ENCODE results near the gene PGAP3.

The PGAP3 gene

DNA sequence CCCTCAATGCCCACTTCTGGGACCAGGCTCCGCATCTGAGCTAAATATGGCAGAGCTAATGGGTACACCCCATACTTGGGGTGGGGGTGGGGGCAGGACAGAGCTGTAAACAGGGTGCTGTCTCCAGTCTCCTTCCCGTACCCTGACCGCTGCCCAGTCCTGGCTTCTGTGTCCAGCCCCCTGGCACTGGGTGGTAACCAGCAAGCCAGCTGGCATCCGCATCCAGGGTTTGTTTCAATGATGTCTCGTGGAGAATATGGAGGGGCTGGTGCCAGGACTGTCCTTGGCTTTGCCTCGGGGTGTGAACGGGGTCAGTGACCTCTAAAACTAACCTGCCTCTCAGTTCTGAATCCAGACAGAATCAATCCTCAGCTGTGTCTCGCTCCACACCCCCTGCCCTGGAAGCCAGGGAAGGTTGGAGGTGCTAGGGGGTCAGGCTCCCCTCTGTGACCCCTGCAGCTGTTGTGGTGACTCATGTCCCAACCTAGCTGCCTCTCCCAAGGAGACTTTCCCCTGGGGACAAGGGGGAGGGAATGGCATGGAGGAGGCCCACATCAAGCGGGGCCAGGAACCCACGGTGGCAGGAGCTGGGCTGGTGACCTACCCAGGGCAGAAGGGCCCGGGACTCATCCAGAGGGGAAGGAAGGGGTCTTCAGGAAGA is 21.1 kb downstream of the PGAP3 start:
- ChIA-PET POLR2A (no interaction called here), CTCF (interaction anchor here (0.7 to 9.2 kb wide), 8 partner anchors 10 to 118 kb away, joined by 3 to 237 read pairs (median 6); partner anchors contain the start of genes PGAP3 and PPP1R1B)
- no peak for TF ChIP-seq CTCF (IDR thresholded peaks at IDR 0.05; ENCODE audit: insufficient read depth, low read length, missing control alignments)
- no peak for DNase-seq (ENCODE audit: low read depth, low spot score)
- no peak overlapping the region for H3K4me3 ChIP-seq (ENCODE audit: low read depth, low read length)

GRCh38 chr17:39666231-39666600 is 21.6 kb downstream of the PGAP3 start:
- no peak overlapping the region for H3K4me3 ChIP-seq (ENCODE audit: low read depth, low read length)
- ChIA-PET POLR2A (no interaction called here), CTCF (interaction anchor here (1.2 to 9.2 kb wide), 7 partner anchors 11 to 118 kb away, joined by 3 to 237 read pairs (median 6); partner anchors contain the start of gene PPP1R1B)
- no peak for TF ChIP-seq CTCF (IDR thresholded peaks at IDR 0.05; ENCODE audit: insufficient read depth, low read length, missing control alignments)
- no peak for DNase-seq (ENCODE audit: low read depth, low spot score)

GRCh38 chr17:39665642-39666224 is 22.1 kb downstream of the PGAP3 start:
- POLR2A ChIA-PET, result interaction anchor here (1.2 kb wide), 1 partner anchor 34 kb away, joined by 3 read pairs; the partner anchor contains the start of gene ERBB2

GRCh38 chr17:39664581-39665561 is 23.0 kb downstream of the PGAP3 start, which contains the start of gene TCAP:
Gene TCAP, plus strand, starts transcription at chr17:39665349. Its CDS starts 11 bp downstream, at chr17:39665360.
- ChIA-PET POLR2A (interaction anchor here (1.2 kb wide), 1 partner anchor 35 kb away, joined by 3 read pairs; the partner anchor contains the start of gene ERBB2), CTCF (interaction anchor here (2.7 to 9.2 kb wide), 4 partner anchors 10 to 42 kb away, joined by 16 to 237 read pairs (median 66); partner anchors contain the start of gene PPP1R1B)
- TF ChIP-seq CTCF (IDR thresholded peaks at IDR 0.05; ENCODE audit: insufficient read depth, low read length, missing control alignments), result no peak
- H3K4me3 ChIP-seq (ENCODE audit: low read depth, low read length), result no peak within 1 kb of the TSS
- DNase-seq (ENCODE audit: low read depth, low spot score), result no peak

More at GRCh38 chr17:39665642-39666224, 22.1 kb downstream of the PGAP3 start:
- DNase-seq (ENCODE audit: low read depth, low spot score), result no peak
- no peak overlapping the region for H3K4me3 ChIP-seq (ENCODE audit: low read depth, low read length)
- CTCF ChIA-PET, result interaction anchor here (1.5 to 9.2 kb wide), 4 partner anchors 11 to 43 kb away, joined by 6 to 237 read pairs (median 66); partner anchors contain the start of gene PPP1R1B
- TF ChIP-seq CTCF (IDR thresholded peaks at IDR 0.05; ENCODE audit: insufficient read depth, low read length, missing control alignments), result peak; percentile 21

- ChIA-PET CTCF (interaction anchor here (0.8 to 3.2 kb wide), 3 partner anchors 10 to 41 kb away, joined by 4 to 16 read pairs (median 16); no protein-coding TSS in a partner anchor), POLR2A (no interaction called here)
- no peak for DNase-seq (ENCODE audit: low read depth, low spot score)
- H3K4me3 ChIP-seq (ENCODE audit: low read depth, low read length), result no peak overlapping the region
- no peak for TF ChIP-seq CTCF (IDR thresholded peaks at IDR 0.05; ENCODE audit: insufficient read depth, low read length, missing control alignments)
Measured at GRCh38 chr17:39663688-39664580, 23.9 kb downstream of the PGAP3 start.
